IMR-90 (cell line): ENCODE measurements around the gene MTUS2.

Source experiments
- BHLHE40 ChIP-seq: fragments of 150-350 bp; IDR thresholded peaks from 2 replicates; pipeline ENCODE4 v1.6.1; 2016; ENCODE audit warnings: mild to moderate bottlenecking, low read depth, low read length
- CEBPB ChIP-seq: IDR thresholded peaks from 2 replicates; pipeline ENCODE4 v1.6.1; 2012; ENCODE audit warnings: low read depth, low read length, improper control_type of control experiment
- MAZ ChIP-seq: IDR thresholded peaks from 2 replicates; pipeline ENCODE4 v1.6.1; 2012; ENCODE audit warnings: low read depth, mild to moderate bottlenecking, low read length, improper control_type of control experiment, moderate library complexity, borderline replicate concordance
- MXI1 ChIP-seq: IDR thresholded peaks from 2 replicates; pipeline ENCODE4 v1.6.1; 2012; ENCODE audit warnings: low read depth, mild to moderate bottlenecking, low read length, moderate library complexity, borderline replicate concordance
- NFE2L2 ChIP-seq: fragments of 150-350 bp; IDR thresholded peaks from 2 replicates; pipeline ENCODE4 v1.6.1; 2016; ENCODE audit warnings: low read depth, mild to moderate bottlenecking, low read length
- POLR2A ChIP-seq: IDR thresholded peaks from 2 replicates; pipeline ENCODE4 v1.6.1; 2012; ENCODE audit warnings: mild to moderate bottlenecking, low read depth, low read length
- RAD21 ChIP-seq: IDR thresholded peaks from 2 replicates; pipeline ENCODE4 v1.6.1; 2012; ENCODE audit warnings: low read length, improper control_type of control experiment
- RFX5 ChIP-seq: IDR thresholded peaks from 2 replicates; pipeline ENCODE4 v1.8.0; 2012; ENCODE audit warnings: low read depth, mild to moderate bottlenecking, low read length, moderate library complexity
- TF ChIP-seq, protein P1 (sequence below): conservative IDR thresholded peaks from 2 replicates; pipeline ENCODE4 v1.5.1; 2012; ENCODE audit warnings: mild to moderate bottlenecking, low read depth, low read length, improper control_type of control experiment
- TF ChIP-seq, protein P2 (sequence below): fragments of 150-350 bp; IDR thresholded peaks from 2 replicates; pipeline ENCODE4 v1.6.1; 2017; ENCODE audit warnings: mild to moderate bottlenecking, antibody characterized with exemption, low read length, low read depth

DNA sequence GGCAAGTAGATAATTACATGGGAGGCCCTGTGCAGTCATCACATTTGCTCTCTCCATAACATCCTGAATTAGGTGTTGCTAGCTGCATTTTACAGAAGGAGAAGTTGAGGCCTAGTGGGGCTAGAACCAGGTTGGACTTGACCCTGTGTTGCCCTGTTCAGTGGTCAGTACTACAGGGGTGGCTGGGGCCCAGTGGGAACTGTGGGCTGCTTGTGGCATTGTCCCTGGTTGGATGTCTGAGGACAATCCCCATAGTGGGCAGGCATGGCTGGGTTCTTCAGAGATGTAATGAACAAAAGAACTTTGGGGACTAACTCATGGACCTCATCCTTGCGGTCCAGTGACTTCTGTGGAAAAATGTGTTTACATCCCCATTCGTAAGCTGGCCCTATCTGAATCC lies 38.9 kb downstream of the MTUS2 start:
- TF ChIP-seq, protein P1, sequence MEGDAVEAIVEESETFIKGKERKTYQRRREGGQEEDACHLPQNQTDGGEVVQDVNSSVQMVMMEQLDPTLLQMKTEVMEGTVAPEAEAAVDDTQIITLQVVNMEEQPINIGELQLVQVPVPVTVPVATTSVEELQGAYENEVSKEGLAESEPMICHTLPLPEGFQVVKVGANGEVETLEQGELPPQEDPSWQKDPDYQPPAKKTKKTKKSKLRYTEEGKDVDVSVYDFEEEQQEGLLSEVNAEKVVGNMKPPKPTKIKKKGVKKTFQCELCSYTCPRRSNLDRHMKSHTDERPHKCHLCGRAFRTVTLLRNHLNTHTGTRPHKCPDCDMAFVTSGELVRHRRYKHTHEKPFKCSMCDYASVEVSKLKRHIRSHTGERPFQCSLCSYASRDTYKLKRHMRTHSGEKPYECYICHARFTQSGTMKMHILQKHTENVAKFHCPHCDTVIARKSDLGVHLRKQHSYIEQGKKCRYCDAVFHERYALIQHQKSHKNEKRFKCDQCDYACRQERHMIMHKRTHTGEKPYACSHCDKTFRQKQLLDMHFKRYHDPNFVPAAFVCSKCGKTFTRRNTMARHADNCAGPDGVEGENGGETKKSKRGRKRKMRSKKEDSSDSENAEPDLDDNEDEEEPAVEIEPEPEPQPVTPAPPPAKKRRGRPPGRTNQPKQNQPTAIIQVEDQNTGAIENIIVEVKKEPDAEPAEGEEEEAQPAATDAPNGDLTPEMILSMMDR: no peak
- no peak for TF ChIP-seq POLR2A
- TF ChIP-seq MXI1: no peak
- TF ChIP-seq BHLHE40: no peak
- no peak for TF ChIP-seq MAZ
- no peak for TF ChIP-seq CEBPB
- TF ChIP-seq, protein P2, sequence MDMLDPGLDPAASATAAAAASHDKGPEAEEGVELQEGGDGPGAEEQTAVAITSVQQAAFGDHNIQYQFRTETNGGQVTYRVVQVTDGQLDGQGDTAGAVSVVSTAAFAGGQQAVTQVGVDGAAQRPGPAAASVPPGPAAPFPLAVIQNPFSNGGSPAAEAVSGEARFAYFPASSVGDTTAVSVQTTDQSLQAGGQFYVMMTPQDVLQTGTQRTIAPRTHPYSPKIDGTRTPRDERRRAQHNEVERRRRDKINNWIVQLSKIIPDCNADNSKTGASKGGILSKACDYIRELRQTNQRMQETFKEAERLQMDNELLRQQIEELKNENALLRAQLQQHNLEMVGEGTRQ: no peak
- no peak for TF ChIP-seq RAD21
- no peak for TF ChIP-seq RFX5
- no peak for TF ChIP-seq NFE2L2
